ENCODE measurements around the gene SH3BP2.

The SH3BP2 gene

DNA sequence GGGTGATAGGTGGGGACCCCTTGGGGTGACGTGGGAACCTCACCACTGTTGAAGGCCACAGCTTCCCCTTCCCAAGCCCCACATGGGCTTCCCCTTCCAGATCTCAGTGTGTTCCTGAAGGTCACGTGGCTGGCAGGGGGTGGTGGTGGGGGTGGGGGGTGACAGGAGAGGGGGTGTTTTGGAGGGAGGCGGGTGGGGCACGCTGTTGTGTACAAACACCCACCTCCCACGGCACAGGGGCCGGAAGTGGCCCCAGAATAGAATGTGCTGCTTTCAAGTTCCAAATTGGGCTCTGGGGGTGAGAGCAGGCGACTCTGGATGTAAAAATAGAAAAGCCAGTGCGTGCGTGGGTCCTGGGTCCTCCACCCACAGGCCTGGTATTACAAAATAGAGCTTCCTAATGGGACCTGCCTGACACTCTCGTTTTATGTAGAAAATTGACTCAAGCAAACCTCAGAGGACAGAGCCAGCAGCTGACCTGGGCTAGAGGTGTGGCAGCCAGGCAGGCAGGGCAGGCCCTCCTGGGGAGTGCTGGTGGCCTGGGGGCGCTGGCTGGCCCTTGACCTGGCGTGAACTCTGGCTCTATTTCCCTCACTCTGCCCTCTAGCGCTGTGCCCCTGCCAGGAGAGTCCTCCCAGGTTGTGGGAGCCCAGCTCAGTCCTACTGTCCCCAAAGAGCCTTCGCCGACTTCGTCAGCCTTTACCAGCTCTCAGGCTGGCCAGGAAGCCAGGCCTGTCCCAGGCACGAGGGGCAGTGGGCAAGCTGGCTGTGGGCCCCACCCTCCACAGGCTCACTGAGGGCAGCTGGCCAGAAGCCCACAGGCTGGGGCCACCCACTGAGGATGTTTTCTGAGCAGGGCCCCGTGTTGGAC is 5.4 kb upstream of the SH3BP2 start:
- Histone ChIP-seq H3K36me3 (ENCODE audit: control insufficient read depth, insufficient read depth, low read length) (no peaks in the 10 kb centered on the region), H3K27ac (ENCODE audit: low read depth, low read length) (no peak overlapping the region), H3K9me3 (ENCODE audit: control insufficient read depth, insufficient read depth, low read depth, low read length) (no peaks in the 10 kb centered on the region), H3K27me3 (ENCODE audit: control insufficient read depth, insufficient read depth, low read length) (peaks cover 10% of the 10 kb centered on the region; the same call in 1 of the 2 replicates), H3K4me3 (ENCODE audit: low read depth, low read length) (no peak overlapping the region), H3K4me1 (ENCODE audit: control insufficient read depth, insufficient read depth, low read length) (peaks cover 30% of the 10 kb centered on the region), H3K9ac (ENCODE audit: low read length) (no peak overlapping the region)

DNA sequence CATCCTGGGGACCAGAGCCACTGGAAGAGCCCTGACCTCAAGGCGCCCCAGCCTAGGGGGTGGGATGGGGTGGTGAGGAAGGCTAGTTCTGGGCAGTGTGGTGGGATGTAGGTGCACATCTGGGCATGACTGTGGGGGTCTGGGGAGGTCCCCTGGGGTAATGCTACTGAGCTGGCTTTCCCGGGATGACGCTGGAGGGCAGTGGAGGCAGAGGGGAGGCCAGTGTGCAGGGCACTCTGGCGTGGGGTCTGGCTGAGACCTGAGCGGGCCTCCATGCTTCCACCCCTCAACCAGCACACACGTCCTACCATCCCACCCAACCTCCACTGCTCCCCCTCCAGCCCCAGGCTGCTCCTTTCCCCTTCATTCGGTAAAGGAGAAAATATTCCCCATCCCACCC is 4.8 kb upstream of the SH3BP2 start:
- Histone ChIP-seq H3K4me1 (ENCODE audit: control insufficient read depth, insufficient read depth, low read length) (peaks cover 30% of the 10 kb centered on the region), H3K9ac (ENCODE audit: low read length) (no peak overlapping the region), H3K36me3 (ENCODE audit: control insufficient read depth, insufficient read depth, low read length) (no peaks in the 10 kb centered on the region), H3K27ac (ENCODE audit: low read depth, low read length) (no peak overlapping the region), H3K9me3 (ENCODE audit: control insufficient read depth, insufficient read depth, low read depth, low read length) (no peaks in the 10 kb centered on the region), H3K27me3 (ENCODE audit: control insufficient read depth, insufficient read depth, low read length) (peaks cover 10% of the 10 kb centered on the region; the same call in 1 of the 2 replicates), H3K4me3 (ENCODE audit: low read depth, low read length) (no peak overlapping the region)

DNA sequence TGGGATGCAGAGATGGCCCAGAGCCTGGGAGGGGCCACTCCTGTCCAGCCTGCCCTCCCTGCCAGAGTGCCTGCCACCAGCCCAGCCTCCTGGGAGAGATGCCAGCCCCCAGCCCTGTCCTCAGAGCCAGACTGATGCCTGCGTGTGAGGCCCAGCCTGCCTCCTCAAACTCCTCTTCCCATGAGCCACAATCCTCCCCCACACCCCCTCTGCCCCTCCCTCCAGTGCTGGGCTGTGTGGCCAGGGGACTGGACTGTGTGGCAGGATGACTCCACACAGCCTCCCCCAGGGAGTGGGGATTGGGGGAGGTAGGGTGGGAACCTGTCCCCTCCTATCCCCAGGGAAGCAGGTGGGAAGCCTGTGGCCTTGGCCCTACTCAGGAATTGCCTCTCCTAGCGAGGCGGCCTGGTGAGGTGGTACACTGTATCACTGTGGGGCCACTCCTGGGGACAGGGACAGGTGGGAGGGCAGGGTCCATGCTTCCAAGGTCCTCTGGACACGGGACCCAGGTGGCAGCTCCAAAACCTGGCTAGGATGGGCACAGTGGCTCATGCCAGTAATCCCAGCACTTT is 4.3 kb upstream of the SH3BP2 start:
- Histone ChIP-seq H3K4me1 (ENCODE audit: control insufficient read depth, insufficient read depth, low read length) (peaks cover 30% of the 10 kb centered on the region), H3K9me3 (ENCODE audit: control insufficient read depth, insufficient read depth, low read depth, low read length) (no peaks in the 10 kb centered on the region), H3K36me3 (ENCODE audit: control insufficient read depth, insufficient read depth, low read length) (no peaks in the 10 kb centered on the region), H3K27me3 (ENCODE audit: control insufficient read depth, insufficient read depth, low read length) (peaks cover 13% of the 10 kb centered on the region), H3K4me3 (ENCODE audit: low read depth, low read length) (no peak overlapping the region), H3K9ac (ENCODE audit: low read length) (no peak overlapping the region), H3K27ac (ENCODE audit: low read depth, low read length) (no peak overlapping the region)

DNA sequence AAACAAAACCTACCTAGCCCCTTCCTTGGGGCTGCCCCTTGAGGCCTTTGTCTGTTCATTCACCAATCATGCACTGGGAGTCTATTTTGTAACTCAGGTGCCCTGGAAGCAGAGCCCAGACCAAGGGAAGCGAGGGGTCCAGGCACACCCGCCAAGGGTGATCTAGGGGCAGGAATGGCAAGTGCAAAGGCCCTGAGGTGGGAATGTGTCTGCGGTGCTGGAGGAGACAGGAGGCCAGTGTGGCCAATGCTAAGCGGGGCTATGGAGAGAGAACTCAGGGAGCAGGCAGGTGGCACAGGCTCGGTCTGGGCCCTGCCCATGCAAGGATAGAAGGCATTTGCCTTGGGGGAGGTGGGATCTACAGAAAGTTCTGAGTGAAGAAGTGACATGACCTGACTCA is 3.5 kb upstream of the SH3BP2 start:
- H3K4me3 ChIP-seq (ENCODE audit: low read depth, low read length): no peak overlapping the region
- no peaks in the 10 kb centered on the region for H3K36me3 ChIP-seq (ENCODE audit: control insufficient read depth, insufficient read depth, low read length)
- H3K9me3 ChIP-seq (ENCODE audit: control insufficient read depth, insufficient read depth, low read depth, low read length): no peaks in the 10 kb centered on the region
- H3K27me3 ChIP-seq (ENCODE audit: control insufficient read depth, insufficient read depth, low read length): peaks cover 20% of the 10 kb centered on the region
- H3K27ac ChIP-seq (ENCODE audit: low read depth, low read length): no peak overlapping the region
- H3K9ac ChIP-seq (ENCODE audit: low read length): no peak overlapping the region
- peaks cover 38% of the 10 kb centered on the region for H3K4me1 ChIP-seq (ENCODE audit: control insufficient read depth, insufficient read depth, low read length)

DNA sequence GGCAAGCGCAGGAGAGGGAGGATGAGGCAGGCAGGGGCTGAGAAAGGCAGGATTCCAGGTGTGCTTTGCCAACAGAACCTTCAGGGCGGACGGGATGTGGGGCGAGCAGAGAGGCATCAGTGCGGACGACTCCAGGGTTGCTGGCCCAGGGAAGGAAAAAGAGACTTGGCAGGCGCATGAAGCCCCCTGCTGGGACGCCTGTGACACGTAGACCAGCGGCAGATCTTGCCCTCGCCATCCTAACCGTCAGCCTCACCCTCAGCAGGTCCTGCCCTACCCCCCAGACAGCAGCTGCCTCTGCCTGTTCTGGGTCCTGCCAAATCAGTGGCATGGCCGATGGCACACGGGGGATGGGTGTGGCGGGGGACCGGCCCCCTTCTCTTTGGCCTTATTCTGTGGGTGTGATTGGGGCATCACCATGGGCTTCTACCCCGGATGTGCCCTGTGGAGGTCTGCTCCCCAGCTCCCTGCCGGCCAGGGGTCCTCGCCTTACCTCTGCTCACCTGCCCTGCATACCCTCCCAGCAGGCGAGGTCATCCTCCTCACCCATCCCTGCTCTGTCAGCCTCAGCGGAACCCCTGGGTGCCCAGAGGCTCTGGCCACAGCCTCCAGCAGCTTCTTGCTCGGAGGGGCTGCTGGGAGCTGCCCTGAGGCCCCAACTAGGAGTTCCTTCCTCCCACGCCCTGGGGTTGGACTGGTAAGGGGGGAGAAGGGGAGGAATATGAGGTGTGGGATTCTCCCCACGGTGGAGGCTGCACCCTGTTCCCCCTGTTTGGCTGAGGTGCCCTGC is 2.9 kb upstream of the SH3BP2 start:
- Histone ChIP-seq H3K4me1 (ENCODE audit: control insufficient read depth, insufficient read depth, low read length) (peaks cover 41% of the 10 kb centered on the region), H3K9ac (ENCODE audit: low read length) (no peak overlapping the region), H3K4me3 (ENCODE audit: low read depth, low read length) (no peak overlapping the region), H3K27ac (ENCODE audit: low read depth, low read length) (no peak overlapping the region), H3K9me3 (ENCODE audit: control insufficient read depth, insufficient read depth, low read depth, low read length) (no peaks in the 10 kb centered on the region), H3K27me3 (ENCODE audit: control insufficient read depth, insufficient read depth, low read length) (peaks cover 20% of the 10 kb centered on the region), H3K36me3 (ENCODE audit: control insufficient read depth, insufficient read depth, low read length) (no peaks in the 10 kb centered on the region)

DNA sequence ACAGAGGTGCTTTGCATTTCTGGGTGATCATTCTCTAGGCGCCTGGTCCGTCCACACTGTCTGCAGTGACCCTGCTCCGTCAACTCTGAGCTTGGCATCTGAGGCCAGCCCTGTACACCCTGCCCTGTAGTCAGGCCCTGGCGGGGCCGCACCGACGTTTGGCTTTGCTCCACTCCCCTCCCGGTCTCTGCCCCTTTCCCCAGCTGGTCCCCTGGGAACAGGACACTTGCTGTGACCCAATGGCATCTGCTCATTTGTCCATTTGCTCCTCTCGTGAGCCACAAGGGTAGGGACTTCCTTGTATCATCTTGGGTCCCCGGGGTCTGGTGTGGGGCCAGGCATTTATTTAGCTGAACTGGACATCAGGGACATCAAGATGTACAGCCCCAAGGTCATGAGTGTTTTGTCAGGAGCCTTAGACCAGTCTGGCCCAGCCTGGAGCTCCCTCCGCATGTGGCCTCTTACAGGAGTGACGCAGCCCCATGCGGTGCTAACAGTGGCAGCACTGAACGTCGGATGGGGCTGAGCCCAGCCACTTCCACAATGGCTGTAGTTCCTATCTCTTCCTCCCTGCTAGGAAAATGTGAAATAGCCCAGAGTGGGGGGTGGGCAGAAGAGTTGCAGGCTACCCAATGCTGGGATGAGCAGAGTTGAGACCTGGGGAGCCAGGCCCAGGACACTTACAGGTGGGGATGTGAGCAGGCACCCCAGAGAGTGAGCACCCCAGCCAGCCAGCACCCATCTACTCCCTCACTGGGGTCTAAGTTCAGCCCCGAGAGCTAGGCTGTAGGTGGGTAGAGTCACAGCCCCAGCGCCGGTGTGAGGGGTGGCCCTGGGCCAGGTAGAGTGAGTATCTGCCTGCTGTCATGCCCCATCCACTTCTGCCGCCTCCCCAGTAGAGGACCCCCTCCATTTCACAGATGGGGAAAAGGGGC is 2.0 kb upstream of the SH3BP2 start:
- Histone ChIP-seq H3K4me1 (ENCODE audit: control insufficient read depth, insufficient read depth, low read length) (peaks cover 41% of the 10 kb centered on the region), H3K27me3 (ENCODE audit: control insufficient read depth, insufficient read depth, low read length) (peaks cover 20% of the 10 kb centered on the region)

DNA sequence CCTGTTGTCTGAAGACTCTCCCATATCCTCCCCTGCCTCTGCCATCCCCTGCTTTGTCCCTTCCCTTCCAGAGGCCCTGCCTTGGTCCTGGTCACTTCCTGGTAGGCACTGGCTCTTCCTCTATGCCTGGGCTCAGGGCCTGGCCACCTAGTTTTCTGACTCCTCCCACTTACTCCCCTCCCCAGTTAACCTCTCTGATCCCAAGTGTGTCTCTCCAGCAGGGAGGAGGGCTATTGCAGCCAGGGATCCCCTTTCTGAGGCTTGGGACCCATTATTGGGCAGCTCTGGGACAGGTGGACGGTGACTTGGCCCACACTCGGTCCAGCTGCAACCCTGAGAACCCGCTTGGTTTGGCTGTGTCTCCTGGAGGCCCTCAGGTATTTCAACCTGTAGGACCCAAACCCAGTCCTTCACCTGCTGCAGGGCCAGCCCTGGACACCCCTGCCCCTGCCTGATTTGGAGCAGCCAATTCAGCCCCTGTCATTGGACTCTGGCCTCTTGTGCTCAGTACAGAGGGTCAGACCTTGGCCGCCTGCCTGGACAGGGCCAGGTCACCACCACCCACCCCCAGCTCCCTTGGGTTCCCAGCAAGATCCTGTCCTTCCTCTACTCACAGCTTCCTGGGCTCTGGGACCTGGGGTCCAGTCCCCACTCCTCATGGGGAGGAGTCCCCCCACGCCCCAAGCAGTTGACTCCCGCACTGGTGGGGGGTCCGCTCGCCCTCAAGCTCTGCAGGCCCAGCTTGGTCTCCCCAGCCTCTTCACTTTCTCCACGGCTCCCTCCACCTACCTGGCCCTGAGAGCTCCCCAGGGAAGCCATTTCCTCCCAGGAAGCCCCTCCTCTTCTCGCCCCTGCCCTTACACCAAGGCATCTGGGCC is 1.1 kb upstream of the SH3BP2 start:
- Histone ChIP-seq H3K4me3 (ENCODE audit: low read depth, low read length) (no peak overlapping the region), H3K9ac (ENCODE audit: low read length) (no peak overlapping the region), H3K27ac (ENCODE audit: low read depth, low read length) (no peak overlapping the region), H3K27me3 (ENCODE audit: control insufficient read depth, insufficient read depth, low read length) (peaks cover 20% of the 10 kb centered on the region), H3K4me1 (ENCODE audit: control insufficient read depth, insufficient read depth, low read length) (peaks cover 41% of the 10 kb centered on the region), H3K9me3 (ENCODE audit: control insufficient read depth, insufficient read depth, low read depth, low read length) (no peaks in the 10 kb centered on the region), H3K36me3 (ENCODE audit: control insufficient read depth, insufficient read depth, low read length) (no peaks in the 10 kb centered on the region)

More for the DNA sequence above, 2.0 kb upstream of the SH3BP2 start:
- H3K27ac ChIP-seq (ENCODE audit: low read depth, low read length): no peak overlapping the region
- no peak overlapping the region for H3K9ac ChIP-seq (ENCODE audit: low read length)
- no peaks in the 10 kb centered on the region for H3K9me3 ChIP-seq (ENCODE audit: control insufficient read depth, insufficient read depth, low read depth, low read length)
- no peaks in the 10 kb centered on the region for H3K36me3 ChIP-seq (ENCODE audit: control insufficient read depth, insufficient read depth, low read length)
- H3K4me3 ChIP-seq (ENCODE audit: low read depth, low read length): no peak overlapping the region

DNA sequence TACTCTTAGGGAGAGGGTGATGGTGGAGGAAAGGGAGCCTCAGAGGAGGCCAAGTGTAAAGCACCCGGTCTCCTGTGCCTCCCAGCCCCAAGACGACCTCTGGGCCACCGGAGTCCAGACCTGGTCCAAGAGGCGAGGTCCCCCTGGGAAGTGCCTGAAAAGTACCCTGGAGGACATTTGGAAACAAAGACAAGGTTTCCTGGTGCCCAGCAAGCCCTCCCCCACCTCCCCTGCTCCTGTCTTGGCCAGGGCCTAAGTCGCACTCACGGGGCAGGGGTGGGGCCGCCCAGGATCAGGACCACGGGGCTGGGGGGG is 532 bp upstream of the SH3BP2 start:
- Histone ChIP-seq H3K9me3 (ENCODE audit: control insufficient read depth, insufficient read depth, low read depth, low read length) (no peaks in the 10 kb centered on the region), H3K27ac (ENCODE audit: low read depth, low read length) (no peak overlapping the region), H3K4me3 (ENCODE audit: low read depth, low read length) (no peak overlapping the region), H3K27me3 (ENCODE audit: control insufficient read depth, insufficient read depth, low read length) (peaks cover 20% of the 10 kb centered on the region), H3K4me1 (ENCODE audit: control insufficient read depth, insufficient read depth, low read length) (peaks cover 40% of the 10 kb centered on the region), H3K9ac (ENCODE audit: low read length) (no peak overlapping the region), H3K36me3 (ENCODE audit: control insufficient read depth, insufficient read depth, low read length) (no peaks in the 10 kb centered on the region)

DNA sequence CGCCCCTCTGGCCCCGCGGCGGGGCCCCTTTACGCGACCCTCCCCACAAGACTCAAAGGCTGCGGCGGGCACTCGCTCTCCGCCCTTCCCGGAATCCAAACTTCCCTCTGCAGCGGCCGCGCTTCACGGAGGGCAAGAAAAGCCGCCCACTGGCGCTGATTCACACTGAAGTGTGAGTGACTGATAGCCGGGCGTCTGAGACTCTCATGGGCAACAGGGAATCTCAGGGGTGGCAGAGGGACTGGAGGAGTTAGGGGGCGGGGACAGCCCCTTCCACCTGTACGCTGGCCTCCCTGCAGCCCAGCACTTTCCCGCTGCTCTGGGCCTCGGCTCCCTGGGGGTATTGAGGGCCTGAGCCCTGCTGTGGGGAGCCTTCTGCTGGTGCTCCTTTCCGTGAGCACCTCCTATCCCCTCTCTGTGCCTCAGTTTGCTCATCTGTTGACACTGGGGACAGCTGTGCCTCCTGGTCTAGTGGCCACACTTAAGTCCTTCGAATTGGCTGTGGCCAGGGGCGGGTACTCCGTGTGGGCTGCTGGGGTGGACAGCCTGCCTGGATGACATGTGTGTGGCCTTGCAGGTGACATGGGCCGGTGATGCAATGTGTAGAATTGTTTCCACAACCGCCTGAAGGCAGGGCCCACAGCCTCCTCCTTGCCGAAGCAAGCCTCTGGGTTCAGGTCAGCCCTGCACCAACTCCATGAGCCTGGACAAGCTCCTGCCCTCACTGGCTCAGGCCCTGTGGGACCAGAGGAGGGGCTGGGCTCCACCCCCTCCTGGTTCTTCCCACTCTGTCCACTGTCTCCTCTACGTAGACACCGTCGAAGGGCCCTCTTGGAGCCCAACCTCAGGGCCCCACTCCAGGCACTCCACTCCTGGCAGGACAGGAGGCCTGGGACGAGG is 951 bp downstream of the SH3BP2 start:
- no peaks in the 10 kb centered on the region for H3K9me3 ChIP-seq (ENCODE audit: control insufficient read depth, insufficient read depth, low read depth, low read length)
- peaks cover 20% of the 10 kb centered on the region for H3K27me3 ChIP-seq (ENCODE audit: control insufficient read depth, insufficient read depth, low read length)
- no peak overlapping the region for H3K27ac ChIP-seq (ENCODE audit: low read depth, low read length)
- peak overlapping the region; percentile 54 for H3K4me3 ChIP-seq (ENCODE audit: low read depth, low read length)
- H3K9ac ChIP-seq (ENCODE audit: low read length): no peak overlapping the region
- no peaks in the 10 kb centered on the region for H3K36me3 ChIP-seq (ENCODE audit: control insufficient read depth, insufficient read depth, low read length)
- H3K4me1 ChIP-seq (ENCODE audit: control insufficient read depth, insufficient read depth, low read length): peaks cover 40% of the 10 kb centered on the region
